Astrocyte of the spinal cord (primary cell): ENCODE measurements around the gene RAB31.

Experiments used
- DNase-seq: peaks from one replicate; pipeline ENCODE4 v3.0.0; 2011; ENCODE audit warnings: low read depth, low spot score
- H3K4me3 ChIP-seq: 2 replicates; pipeline ENCODE4 v1.5.1; 2011; ENCODE audit warnings: low read depth, mild to moderate bottlenecking, low read length, moderate library complexity
- in situ Hi-C: cut with HindIII; loops from 2 replicates; pipeline ENCODE4 v1.10.0; 2017; ENCODE audit warnings: low sequenced_read_pairs
- TF ChIP-seq, protein P1 (sequence below): IDR thresholded peaks from 2 replicates; pipeline ENCODE4 v1.5.1; 2012; ENCODE audit warnings: low read depth, mild to moderate bottlenecking, low read length, inconsistent platforms

Gene RAB31

DNA sequence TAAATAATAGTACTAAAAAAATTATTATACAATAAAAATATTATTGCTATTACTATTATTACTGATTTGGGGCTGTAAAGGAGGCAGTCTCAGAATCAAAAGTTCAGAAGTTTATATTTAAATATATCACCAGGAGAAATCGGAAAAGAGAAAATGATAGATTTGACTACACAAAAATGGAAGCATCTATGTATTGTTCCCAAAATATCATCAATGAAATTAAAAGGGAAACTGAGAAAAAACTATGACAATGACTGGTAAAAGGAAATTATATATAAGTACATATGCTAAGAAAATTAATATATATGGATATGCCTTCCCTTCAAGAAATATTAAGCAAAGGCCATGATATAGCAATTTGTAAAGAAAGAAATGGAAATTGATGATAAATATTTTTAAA is 170.0 kb downstream of the RAB31 start:
- DNase-seq, result no peak
- H3K4me3 ChIP-seq, result no peak overlapping the region
- in situ Hi-C loops, result no loop called here
- TF ChIP-seq, protein P1, sequence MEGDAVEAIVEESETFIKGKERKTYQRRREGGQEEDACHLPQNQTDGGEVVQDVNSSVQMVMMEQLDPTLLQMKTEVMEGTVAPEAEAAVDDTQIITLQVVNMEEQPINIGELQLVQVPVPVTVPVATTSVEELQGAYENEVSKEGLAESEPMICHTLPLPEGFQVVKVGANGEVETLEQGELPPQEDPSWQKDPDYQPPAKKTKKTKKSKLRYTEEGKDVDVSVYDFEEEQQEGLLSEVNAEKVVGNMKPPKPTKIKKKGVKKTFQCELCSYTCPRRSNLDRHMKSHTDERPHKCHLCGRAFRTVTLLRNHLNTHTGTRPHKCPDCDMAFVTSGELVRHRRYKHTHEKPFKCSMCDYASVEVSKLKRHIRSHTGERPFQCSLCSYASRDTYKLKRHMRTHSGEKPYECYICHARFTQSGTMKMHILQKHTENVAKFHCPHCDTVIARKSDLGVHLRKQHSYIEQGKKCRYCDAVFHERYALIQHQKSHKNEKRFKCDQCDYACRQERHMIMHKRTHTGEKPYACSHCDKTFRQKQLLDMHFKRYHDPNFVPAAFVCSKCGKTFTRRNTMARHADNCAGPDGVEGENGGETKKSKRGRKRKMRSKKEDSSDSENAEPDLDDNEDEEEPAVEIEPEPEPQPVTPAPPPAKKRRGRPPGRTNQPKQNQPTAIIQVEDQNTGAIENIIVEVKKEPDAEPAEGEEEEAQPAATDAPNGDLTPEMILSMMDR, result no peak

DNA sequence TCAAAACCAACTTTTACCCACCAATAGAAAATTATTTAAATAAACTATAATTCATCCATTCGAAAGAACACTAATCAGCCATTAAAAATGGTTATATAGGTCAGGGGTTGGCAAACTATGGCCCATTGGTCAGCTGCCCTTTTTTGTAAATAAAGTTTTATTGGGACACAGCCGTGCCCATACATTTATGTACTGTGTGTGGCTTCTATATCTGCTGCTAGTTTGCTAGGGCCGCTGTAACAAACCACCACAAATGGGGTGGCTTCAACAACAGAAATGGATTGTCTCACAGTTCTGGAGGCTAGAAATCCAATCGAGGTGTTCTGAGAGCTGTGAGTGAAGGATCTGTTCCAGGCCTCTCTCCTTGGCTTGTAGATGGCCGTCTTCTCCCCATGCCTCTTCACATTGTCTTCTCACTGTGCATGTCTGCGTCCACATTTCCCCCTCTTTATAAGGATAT is 170.7 kb downstream of the RAB31 start:
- TF ChIP-seq, protein P1, result no peak

GRCh38 chr18:9884090-9884489 is 176.0 kb downstream of the RAB31 start:
- in situ Hi-C loops, result no loop called here
- TF ChIP-seq, protein P1, result no peak
- DNase-seq, result no peak
- no peak overlapping the region for H3K4me3 ChIP-seq

More for the DNA sequence above, 170.7 kb downstream of the RAB31 start:
- in situ Hi-C loops, result no loop called here
- DNase-seq, result no peak
- H3K4me3 ChIP-seq, result no peak overlapping the region

- no peak overlapping the region for H3K4me3 ChIP-seq
- in situ Hi-C loops, result no loop called here
- no peak for DNase-seq
- TF ChIP-seq, protein P1, result no peak
These were observed 176.5 kb downstream of the RAB31 start for GRCh38 chr18:9884532-9885140.

GRCh38 chr18:9885170-9886004 is 177.3 kb downstream of the RAB31 start, which contains the start of gene TXNDC2:
TXNDC2 (plus strand) TSS chr18:9885973; CDS start chr18:9886681, 708 bp downstream.
- in situ Hi-C loops, result no loop called here
- DNase-seq, result peak; percentile 20
- TF ChIP-seq, protein P1, result no peak
- H3K4me3 ChIP-seq, result no peak within 1 kb of the TSS

GRCh38 chr18:9886005-9886348 is 177.9 kb downstream of the RAB31 start:
- in situ Hi-C loops, result no loop called here
- TF ChIP-seq, protein P1, result no peak

More at GRCh38 chr18:9886005-9886348, 177.9 kb downstream of the RAB31 start:
- DNase-seq, result no peak
- no peak overlapping the region for H3K4me3 ChIP-seq
